Spleen (tissue), 7 donors: Measurements from ENCODE around the gene CHST13.

Experiments
- POLR2A ChIP-seq, 3 donors: fragments of 450-650 bp; IDR thresholded peaks; one replicate each; pipeline ENCODE4 v1.5.1; 2017; ENCODE audit warnings: antibody characterized with exemption in 3 of 3, mild to moderate bottlenecking in 1 of 3
- POLR2AphosphoS5 ChIP-seq, 3 donors: sonication (generic); formaldehyde crosslinking; IDR thresholded peaks; one replicate each; pipeline ENCODE4 v1.5.1; 2017; ENCODE audit warnings: antibody characterized with exemption in 3 of 3
- TF ChIP-seq, protein P1 (sequence below), 11 experiments: fragments of 200-600 bp in 7 of 11; fragments of 450-650 bp in 4 of 11; sonication (generic) in 4 of 11; IDR thresholded peaks in 8 of 11; conservative IDR thresholded peaks in 3 of 11; 1 replicate in 7 of 11; 2 replicates in 4 of 11; pipeline versions ENCODE4 v1.4.0 to v1.8.0; 2016 to 2021; ENCODE audit warnings: antibody characterized with exemption in 11 of 11, inconsistent platforms in 4 of 11, mild to moderate bottlenecking in 1 of 11
- donor health status: DM: no; HTN: no; CAD: no; lungs with moderate emphysema.
- donor health status: DM: no; HTN: no; CAD: no.
- donor health status: DM: no; HTN: no; CAD: no.

DNA sequence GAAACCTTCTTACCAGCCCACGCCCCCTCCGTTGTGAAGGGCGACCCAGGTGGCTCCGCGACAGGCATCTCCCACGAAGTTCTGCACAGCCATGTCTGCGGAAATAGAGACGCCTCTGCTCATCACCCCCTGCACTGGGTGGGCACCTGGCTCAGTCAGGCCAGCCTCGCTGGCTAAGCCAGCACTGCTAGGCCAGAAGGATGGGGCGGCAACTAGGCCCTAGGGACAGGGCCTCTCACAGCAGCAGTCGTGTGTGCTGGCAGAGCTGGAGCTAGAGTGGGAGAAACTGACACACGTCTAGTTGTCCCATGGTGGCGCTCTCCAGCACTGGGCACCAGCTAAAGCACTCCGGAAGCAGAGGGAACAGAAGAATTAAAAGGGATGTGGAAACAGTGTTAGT, 35.8 kb upstream of the CHST13 start:
- TF ChIP-seq, protein P1, sequence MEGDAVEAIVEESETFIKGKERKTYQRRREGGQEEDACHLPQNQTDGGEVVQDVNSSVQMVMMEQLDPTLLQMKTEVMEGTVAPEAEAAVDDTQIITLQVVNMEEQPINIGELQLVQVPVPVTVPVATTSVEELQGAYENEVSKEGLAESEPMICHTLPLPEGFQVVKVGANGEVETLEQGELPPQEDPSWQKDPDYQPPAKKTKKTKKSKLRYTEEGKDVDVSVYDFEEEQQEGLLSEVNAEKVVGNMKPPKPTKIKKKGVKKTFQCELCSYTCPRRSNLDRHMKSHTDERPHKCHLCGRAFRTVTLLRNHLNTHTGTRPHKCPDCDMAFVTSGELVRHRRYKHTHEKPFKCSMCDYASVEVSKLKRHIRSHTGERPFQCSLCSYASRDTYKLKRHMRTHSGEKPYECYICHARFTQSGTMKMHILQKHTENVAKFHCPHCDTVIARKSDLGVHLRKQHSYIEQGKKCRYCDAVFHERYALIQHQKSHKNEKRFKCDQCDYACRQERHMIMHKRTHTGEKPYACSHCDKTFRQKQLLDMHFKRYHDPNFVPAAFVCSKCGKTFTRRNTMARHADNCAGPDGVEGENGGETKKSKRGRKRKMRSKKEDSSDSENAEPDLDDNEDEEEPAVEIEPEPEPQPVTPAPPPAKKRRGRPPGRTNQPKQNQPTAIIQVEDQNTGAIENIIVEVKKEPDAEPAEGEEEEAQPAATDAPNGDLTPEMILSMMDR (IDR thresholded peaks at IDR 0.05 in 8 of 11, conservative IDR thresholded peaks at IDR 0.05 in 3 of 11): no peak
- TF ChIP-seq POLR2AphosphoS5 (IDR thresholded peaks at IDR 0.05) (no peak), POLR2A (IDR thresholded peaks at IDR 0.05) (no peak)
